Chondrocyte (in vitro differentiated cells): ENCODE data around the gene ZIC5. TPM values are rescaled to one million over a fixed set of nuclear protein-coding genes. Genes with fewer than 3 reads are reported as not detected.

Experiments
- DNase-seq: peaks from one replicate; pipeline ENCODE4 v3.0.0; 2021; ENCODE audit warnings: mixed read lengths, low spot score
- H3K27ac Mint-ChIP-seq: one replicate; pipeline ENCODE4 v1.8.0; 2021; ENCODE audit warnings: mild to moderate bottlenecking, moderate library complexity, mixed read lengths; ENCODE audit not compliant: unreplicated experiment
- H3K27me3 Mint-ChIP-seq: 2 replicates; pipeline ENCODE4 v1.8.0; 2021; ENCODE audit warnings: low read depth, mixed read lengths
- H3K36me3 Mint-ChIP-seq: 2 replicates; pipeline ENCODE4 v1.8.0; 2021; ENCODE audit warnings: low read depth, mixed read lengths
- H3K4me1 Mint-ChIP-seq: 2 replicates; pipeline ENCODE4 v1.8.0; 2021; ENCODE audit warnings: low read depth, mild to moderate bottlenecking, mixed read lengths
- H3K4me3 Mint-ChIP-seq: one replicate; pipeline ENCODE4 v1.8.0; 2021; ENCODE audit warnings: mild to moderate bottlenecking, moderate library complexity, mixed read lengths; ENCODE audit not compliant: unreplicated experiment
- H3K9me3 Mint-ChIP-seq: 2 replicates; pipeline ENCODE4 v1.8.0; 2021; ENCODE audit warnings: low read depth, mixed read lengths
- total RNA-seq: library from RNA; stranded (reverse); gene quantifications from 3 replicates; pipeline ENCODE4 v1.2.1, GENCODE V29; 2021
- TF ChIP-seq, protein P1 (sequence below): fragments of 200-600 bp; sonication (generic); IDR thresholded peaks from 2 replicates; pipeline ENCODE4 v1.5.0; 2021; ENCODE audit warnings: antibody characterized with exemption, mild to moderate bottlenecking, moderate library complexity

ZIC5 gene
- total RNA-seq, 1 donor from 2014 or later = 3.1 TPM

DNA sequence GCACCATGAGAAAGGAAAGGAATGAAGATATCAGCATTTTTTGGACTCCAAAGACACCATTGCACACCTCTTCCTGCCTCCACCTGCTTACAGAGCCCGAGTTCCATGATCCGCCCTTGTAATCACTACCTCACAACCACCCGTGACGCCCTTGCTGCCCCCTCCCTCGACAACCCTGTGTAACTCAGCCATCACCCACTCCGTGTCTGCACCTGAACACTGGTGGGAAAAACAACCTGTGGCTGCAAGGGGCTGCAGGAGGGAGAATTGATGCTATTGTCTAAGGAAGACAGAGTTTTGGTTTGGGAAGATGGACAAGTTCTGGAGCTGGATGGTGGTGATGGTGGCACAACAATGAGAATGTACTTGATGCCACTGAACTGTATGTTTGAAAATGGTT is 27.0 kb downstream of the ZIC5 start:
- Mint-ChIP-seq H3K4me1 (peaks cover 15% of the 10 kb centered on the region), H3K9me3 (no peaks in the 10 kb centered on the region), H3K4me3 (no peak overlapping the region), H3K27me3 (peaks cover 1% of the 10 kb centered on the region), H3K36me3 (no peaks in the 10 kb centered on the region), H3K27ac (no peak overlapping the region)
- TF ChIP-seq, protein P1, sequence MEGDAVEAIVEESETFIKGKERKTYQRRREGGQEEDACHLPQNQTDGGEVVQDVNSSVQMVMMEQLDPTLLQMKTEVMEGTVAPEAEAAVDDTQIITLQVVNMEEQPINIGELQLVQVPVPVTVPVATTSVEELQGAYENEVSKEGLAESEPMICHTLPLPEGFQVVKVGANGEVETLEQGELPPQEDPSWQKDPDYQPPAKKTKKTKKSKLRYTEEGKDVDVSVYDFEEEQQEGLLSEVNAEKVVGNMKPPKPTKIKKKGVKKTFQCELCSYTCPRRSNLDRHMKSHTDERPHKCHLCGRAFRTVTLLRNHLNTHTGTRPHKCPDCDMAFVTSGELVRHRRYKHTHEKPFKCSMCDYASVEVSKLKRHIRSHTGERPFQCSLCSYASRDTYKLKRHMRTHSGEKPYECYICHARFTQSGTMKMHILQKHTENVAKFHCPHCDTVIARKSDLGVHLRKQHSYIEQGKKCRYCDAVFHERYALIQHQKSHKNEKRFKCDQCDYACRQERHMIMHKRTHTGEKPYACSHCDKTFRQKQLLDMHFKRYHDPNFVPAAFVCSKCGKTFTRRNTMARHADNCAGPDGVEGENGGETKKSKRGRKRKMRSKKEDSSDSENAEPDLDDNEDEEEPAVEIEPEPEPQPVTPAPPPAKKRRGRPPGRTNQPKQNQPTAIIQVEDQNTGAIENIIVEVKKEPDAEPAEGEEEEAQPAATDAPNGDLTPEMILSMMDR = no peak
- DNase-seq = no peak

DNA sequence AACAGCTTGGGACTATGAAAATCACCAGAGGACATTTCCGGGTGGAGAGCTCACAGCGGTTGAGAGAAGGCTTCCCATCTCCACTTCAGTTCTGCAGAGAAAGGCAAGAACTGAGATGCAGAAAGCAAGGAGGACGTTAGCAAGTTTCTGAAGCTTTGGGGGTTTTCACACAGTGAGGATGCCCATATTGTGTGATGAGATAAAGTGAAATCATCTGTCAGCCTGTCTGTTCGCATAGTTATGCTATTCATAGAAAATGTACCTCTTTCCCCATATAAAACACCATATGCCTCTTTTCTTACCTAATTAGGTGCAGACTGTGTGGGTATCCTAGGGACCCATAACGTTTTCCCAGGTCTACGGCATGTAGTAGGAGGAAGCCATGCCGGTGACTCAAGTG is 27.5 kb downstream of the ZIC5 start:
- Mint-ChIP-seq H3K36me3 (no peaks in the 10 kb centered on the region), H3K27ac (no peak overlapping the region), H3K4me3 (no peak overlapping the region), H3K4me1 (peaks cover 10% of the 10 kb centered on the region), H3K9me3 (no peaks in the 10 kb centered on the region), H3K27me3 (peaks cover 1% of the 10 kb centered on the region)
- no peak for DNase-seq
- TF ChIP-seq, protein P1 = no peak

DNA sequence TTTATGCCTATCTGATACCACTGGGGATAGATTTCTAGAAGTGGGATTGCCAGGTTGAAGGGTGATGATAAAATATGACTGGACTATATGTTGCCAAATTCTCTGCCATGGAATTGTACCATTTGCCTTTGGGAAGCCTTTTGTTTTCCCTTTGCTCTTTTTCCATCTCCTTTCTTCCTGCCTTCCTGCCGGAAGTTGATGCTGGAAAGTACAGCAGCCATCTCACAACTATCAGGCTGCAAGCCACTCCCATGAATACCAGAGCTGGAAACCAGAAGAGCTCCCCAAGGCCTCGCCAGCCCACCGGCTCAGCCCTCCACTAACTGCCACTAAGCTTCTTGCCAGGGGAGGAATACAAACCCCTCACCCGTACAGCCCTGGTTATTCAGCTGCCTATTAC is 29.7 kb downstream of the ZIC5 start:
- H3K9me3 Mint-ChIP-seq = no peaks in the 10 kb centered on the region
- H3K27ac Mint-ChIP-seq = no peak overlapping the region
- TF ChIP-seq, protein P1 = no peak
- H3K27me3 Mint-ChIP-seq = peaks cover 1% of the 10 kb centered on the region
- no peak for DNase-seq
- no peaks in the 10 kb centered on the region for H3K36me3 Mint-ChIP-seq
- no peaks in the 10 kb centered on the region for H3K4me1 Mint-ChIP-seq
- H3K4me3 Mint-ChIP-seq = no peak overlapping the region

DNA sequence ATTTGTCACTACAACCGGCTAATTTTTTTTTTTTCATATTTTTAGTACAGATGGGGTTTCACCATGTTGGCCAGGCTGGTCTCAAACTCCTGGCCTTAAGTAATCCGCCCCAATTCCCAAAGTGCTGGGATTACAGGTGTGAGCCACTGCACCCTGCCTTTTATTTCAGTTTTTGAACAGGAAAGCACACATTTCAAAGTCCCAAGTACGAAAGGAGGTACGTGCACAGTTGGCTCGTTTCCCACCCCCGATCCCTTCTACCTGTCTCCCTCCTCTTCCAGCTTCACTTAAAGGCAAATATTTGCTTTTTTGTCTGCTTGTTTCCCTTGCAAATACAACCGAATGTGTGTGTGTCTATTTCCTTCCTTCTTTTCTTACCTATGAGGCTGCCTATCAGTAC is 30.5 kb downstream of the ZIC5 start:
- Mint-ChIP-seq H3K9me3 (no peaks in the 10 kb centered on the region), H3K4me1 (no peaks in the 10 kb centered on the region), H3K27ac (no peak overlapping the region), H3K4me3 (no peak overlapping the region), H3K27me3 (peaks cover 1% of the 10 kb centered on the region), H3K36me3 (no peaks in the 10 kb centered on the region)
- TF ChIP-seq, protein P1 = no peak
- DNase-seq = no peak

DNA sequence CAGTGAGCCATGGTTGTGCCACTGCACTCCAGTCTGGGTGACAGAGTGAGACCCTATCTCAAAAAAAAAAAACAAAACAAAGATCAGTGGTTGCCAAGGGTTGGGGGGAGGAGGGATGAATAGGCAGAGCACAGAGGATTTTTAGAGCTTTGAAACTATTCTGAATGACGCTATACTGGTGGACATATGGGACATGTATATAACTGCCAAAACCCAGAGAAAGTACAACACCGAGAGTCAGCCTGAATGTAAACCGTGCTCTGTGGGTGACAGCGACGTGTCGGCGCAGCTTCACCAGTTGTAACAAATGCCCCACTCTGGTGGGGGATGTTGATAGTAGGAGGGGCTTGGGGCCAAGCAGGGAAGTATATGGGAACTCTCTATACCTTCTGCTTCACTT is 32.9 kb downstream of the ZIC5 start:
- no peaks in the 10 kb centered on the region for H3K36me3 Mint-ChIP-seq
- TF ChIP-seq, protein P1 = no peak
- H3K4me1 Mint-ChIP-seq = no peaks in the 10 kb centered on the region
- H3K27ac Mint-ChIP-seq = no peak overlapping the region
- H3K27me3 Mint-ChIP-seq = peaks cover 4% of the 10 kb centered on the region
- no peak overlapping the region for H3K4me3 Mint-ChIP-seq
- DNase-seq = no peak
- no peaks in the 10 kb centered on the region for H3K9me3 Mint-ChIP-seq
